Measurements from ENCODE around the gene CEPT1. TPM values are rescaled to one million over a fixed set of nuclear protein-coding genes. Genes with fewer than 3 reads are reported as not detected.
A peak's percentile ranks its signal among the peaks of the same experiment; 100 is the strongest.

The CEPT1 gene
- total and polyA plus RNA-seq, 7 donors, result 6.7 to 13.7 (median 10.0) TPM

DNA sequence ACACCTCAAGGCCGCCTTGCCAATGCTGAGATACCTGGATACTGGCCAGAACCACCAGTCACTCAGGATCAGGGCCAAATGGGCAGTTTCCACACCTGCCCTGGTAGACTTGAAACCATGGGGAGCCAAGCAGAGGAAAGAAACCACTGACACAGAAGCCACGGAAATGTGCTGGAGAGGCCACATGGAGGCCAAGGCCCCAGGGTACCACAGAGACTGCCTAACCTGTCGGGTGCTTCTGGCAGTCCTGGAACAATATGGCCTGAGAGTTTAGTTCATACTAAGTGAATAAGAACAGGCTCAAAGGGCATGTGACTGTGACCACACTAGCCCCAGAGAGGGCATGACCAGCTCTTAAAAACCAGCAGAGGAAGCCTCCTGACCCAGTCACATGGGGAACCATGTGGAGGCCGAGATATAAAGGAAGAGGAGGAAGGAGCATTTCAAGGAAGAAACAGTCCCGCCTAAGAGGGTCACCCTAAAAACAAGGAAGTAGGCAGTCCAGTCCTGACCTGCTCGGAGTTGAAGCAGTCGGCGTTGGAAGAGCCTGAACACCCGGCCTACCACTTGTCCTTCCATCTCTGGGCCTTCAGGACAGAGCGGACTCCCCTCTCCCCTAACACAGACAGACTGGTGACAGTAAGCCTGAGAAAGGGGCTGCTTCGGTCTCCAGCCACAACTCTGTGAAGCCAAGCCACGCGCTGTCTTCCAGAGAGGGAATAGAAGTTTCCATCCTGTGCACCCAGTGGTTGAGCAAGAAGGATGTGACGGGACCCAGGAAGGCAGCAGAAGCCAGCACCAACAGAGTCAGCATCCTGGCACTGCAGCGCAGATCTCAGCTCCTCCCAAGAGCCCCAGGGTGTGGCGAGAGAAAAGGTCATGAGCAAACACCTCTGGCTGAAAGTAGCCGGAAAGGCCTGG is 60.1 kb downstream of the CEPT1 start, which contains the start of gene DENND2D:
TSS of gene DENND2D (minus strand) at position 766 of the 921 bp plus-strand sequence. CDS start at position 579, 187 bp downstream.
- intact Hi-C loops (cut with DNase I), result no loop called here
- no peaks in the 10 kb centered on the region for H3K9me3 ChIP-seq
- peak within 1 kb of the TSS; percentile 18 for H3K4me3 ChIP-seq
- H3K27ac ChIP-seq, result no peak within 1 kb of the TSS
- DNase-seq, result peak in 1 of 2 donors; percentile 32
- 88 to 92% (median 91%) methylated on average over 17 of the region's 17 CpGs for WGBS, 3 donors
- ATAC-seq, result peak in 3 of 4 donors; percentile 28 to 41 (median 33)
- peaks cover 0 to 23% (median 13%) of the 10 kb centered on the region in 3 donors for H3K27me3 ChIP-seq (ENCODE audit: insufficient read depth in 3 of 3, low read length in 2 of 3)
- no peak for TF ChIP-seq CTCF (IDR thresholded peaks at IDR 0.05)
- H3K4me1 ChIP-seq, result peaks cover 4% of the 10 kb centered on the region
- no peaks in the 10 kb centered on the region for H3K36me3 ChIP-seq (ENCODE audit: insufficient read depth in 1 of 2, low read depth in 1 of 2)

GRCh38 chr1:111200802-111201161 is 60.8 kb downstream of the CEPT1 start:
- ATAC-seq (no peak), DNase-seq (no peak)
- Histone ChIP-seq H3K9me3 (no peaks in the 10 kb centered on the region), H3K27me3 (ENCODE audit: insufficient read depth in 3 of 3, low read length in 2 of 3) (peaks cover 0 to 29% (median 14%) of the 10 kb centered on the region in 3 donors), H3K36me3 (ENCODE audit: insufficient read depth in 1 of 2, low read depth in 1 of 2) (no peaks in the 10 kb centered on the region), H3K4me1 (peaks cover 4% of the 10 kb centered on the region), H3K27ac (no peak overlapping the region), H3K4me3 (no peak overlapping the region)
- WGBS, 3 donors, result 42 to 51% (median 46%) methylated on average over 3 of the region's 3 CpGs
- TF ChIP-seq CTCF (IDR thresholded peaks at IDR 0.05), result no peak
- intact Hi-C loops (cut with DNase I), result no loop called here

- Histone ChIP-seq H3K4me1 (peaks cover 4% of the 10 kb centered on the region), H3K27me3 (ENCODE audit: insufficient read depth in 3 of 3, low read length in 2 of 3) (peaks cover 0 to 36% (median 14%) of the 10 kb centered on the region in 3 donors), H3K36me3 (ENCODE audit: insufficient read depth in 1 of 2, low read depth in 1 of 2) (no peaks in the 10 kb centered on the region), H3K4me3 (no peak overlapping the region), H3K27ac (no peak overlapping the region), H3K9me3 (no peaks in the 10 kb centered on the region)
- WGBS, 3 donors, result 38 to 55% (median 41%) methylated on average over 5 of the region's 5 CpGs
- DNase-seq (no peak), ATAC-seq (no peak)
- intact Hi-C loops (cut with DNase I), result no loop called here
- no peak for TF ChIP-seq CTCF (IDR thresholded peaks at IDR 0.05)
These were observed 61.5 kb downstream of the CEPT1 start for GRCh38 chr1:111201275-111202090.

- H3K36me3 ChIP-seq (ENCODE audit: insufficient read depth in 1 of 2, low read depth in 1 of 2), result no peaks in the 10 kb centered on the region
- intact Hi-C loops (cut with DNase I), result no loop called here
- H3K27me3 ChIP-seq (ENCODE audit: insufficient read depth in 3 of 3, low read length in 2 of 3), result peaks cover 0 to 40% (median 17%) of the 10 kb centered on the region in 3 donors
- H3K4me1 ChIP-seq, result peaks cover 4% of the 10 kb centered on the region
- no peaks in the 10 kb centered on the region for H3K9me3 ChIP-seq
- WGBS, 3 donors, result 96 to 100% (median 100%) methylated on average over 1 of the region's 1 CpG
- H3K4me3 ChIP-seq, result no peak overlapping the region
- no peak overlapping the region for H3K27ac ChIP-seq
- DNase-seq, result no peak
- ATAC-seq, result no peak
- TF ChIP-seq CTCF (IDR thresholded peaks at IDR 0.05), result no peak
These were observed 62.3 kb downstream of the CEPT1 start for GRCh38 chr1:111202366-111202706.
